Measurements from ENCODE around the gene ZFP36L1. TPM values are rescaled to one million over a fixed set of nuclear protein-coding genes. Genes with fewer than 3 reads are reported as not detected.

Gene ZFP36L1
- total RNA-seq, 1 experiment from 2014 or later, result 304 TPM

- TF ChIP-seq EGR1 (IDR thresholded peaks at IDR 0.05; ENCODE audit: low read depth), result no peak
- no peak for TF ChIP-seq TCF7L2 (IDR thresholded peaks at IDR 0.05; ENCODE audit: borderline replicate concordance, extremely low read depth, insufficient read depth, insufficient read length)
- no peak for TF ChIP-seq EZH2phosphoT487 (IDR thresholded peaks at IDR 0.05; ENCODE audit: borderline replicate concordance)
- TF ChIP-seq MAX (IDR thresholded peaks at IDR 0.05), result no peak
- TF ChIP-seq RAD21 (IDR thresholded peaks at IDR 0.05; ENCODE audit: low read depth), result no peak
These were observed 24.1 kb upstream of the ZFP36L1 start (continued) for GRCh38 chr14:68816943-68817430.

- peak overlapping the region; percentile 79 for H3K9ac ChIP-seq (ENCODE audit: low read length)
- H3K36me3 ChIP-seq (ENCODE audit: control insufficient read depth in 1 of 2, insufficient read depth in 2 of 2, low read length in 2 of 2), result no peaks in the 10 kb centered on the region
- H3K79me2 ChIP-seq (ENCODE audit: insufficient read depth, low read length), result no peaks in the 10 kb centered on the region
- peak overlapping the region; percentile 83 for H3K4me2 ChIP-seq (ENCODE audit: low read length)
- BruUV-seq (replicated peaks), result no TSS peak
- H4K20me1 ChIP-seq (ENCODE audit: insufficient read depth), result no peaks in the 10 kb centered on the region
- H3K9me3 ChIP-seq (ENCODE audit: control insufficient read depth in 1 of 2, insufficient read depth in 1 of 2, low read depth in 1 of 2, low read length in 2 of 2), result no peaks in the 10 kb centered on the region
- H3K4me1 ChIP-seq (ENCODE audit: control insufficient read depth in 1 of 2, insufficient read depth in 2 of 2, low read length in 2 of 2), result peaks cover 78 to 79% of the 10 kb centered on the region in 2 experiments
- H3K27me3 ChIP-seq (ENCODE audit: insufficient read depth, low read length), result no peaks in the 10 kb centered on the region
- CTCF ChIA-PET, result interaction anchor here (0.6 to 4.4 kb wide), 10 partner anchors 8 to 923 kb away, joined by 3 to 48 read pairs (median 4); no protein-coding TSS in a partner anchor
- H2AFZ ChIP-seq (ENCODE audit: low read depth, low read length, poor library complexity, severe bottlenecking), result no peak overlapping the region
- H3K4me3 ChIP-seq (replicated peaks in 1 of 2; ENCODE audit: low read depth in 1 of 2, low read length in 2 of 2), result peak overlapping the region; percentile 35 to 57
- ATAC-seq (peak; percentile 69), DNase-seq (ENCODE audit: low read depth, low spot score) (no peak)
- H3K27ac ChIP-seq (ENCODE audit: low read depth, low read length), result peak overlapping the region; percentile 99
- H3K9me2 ChIP-seq (ENCODE audit: insufficient read depth), result no peaks in the 10 kb centered on the region
- TF ChIP-seq CBX3 (IDR thresholded peaks at IDR 0.05; ENCODE audit: low read depth) (no peak), POLR2A (IDR thresholded peaks at IDR 0.05; ENCODE audit: borderline replicate concordance, extremely low read depth, insufficient read depth, insufficient read length) (no peak), POLR2AphosphoS5 (IDR thresholded peaks at IDR 0.05; ENCODE audit: low read depth, low read length) (peak; percentile 57; the same call in 1 of the 2 replicates), YY1 (IDR thresholded peaks at IDR 0.05; ENCODE audit: extremely low read depth, insufficient replicate concordance, low read depth, low read length) (peak; percentile 90), ZFX (IDR thresholded peaks at IDR 0.05) (peak; percentile 97)
- TF ChIP-seq, protein P1, sequence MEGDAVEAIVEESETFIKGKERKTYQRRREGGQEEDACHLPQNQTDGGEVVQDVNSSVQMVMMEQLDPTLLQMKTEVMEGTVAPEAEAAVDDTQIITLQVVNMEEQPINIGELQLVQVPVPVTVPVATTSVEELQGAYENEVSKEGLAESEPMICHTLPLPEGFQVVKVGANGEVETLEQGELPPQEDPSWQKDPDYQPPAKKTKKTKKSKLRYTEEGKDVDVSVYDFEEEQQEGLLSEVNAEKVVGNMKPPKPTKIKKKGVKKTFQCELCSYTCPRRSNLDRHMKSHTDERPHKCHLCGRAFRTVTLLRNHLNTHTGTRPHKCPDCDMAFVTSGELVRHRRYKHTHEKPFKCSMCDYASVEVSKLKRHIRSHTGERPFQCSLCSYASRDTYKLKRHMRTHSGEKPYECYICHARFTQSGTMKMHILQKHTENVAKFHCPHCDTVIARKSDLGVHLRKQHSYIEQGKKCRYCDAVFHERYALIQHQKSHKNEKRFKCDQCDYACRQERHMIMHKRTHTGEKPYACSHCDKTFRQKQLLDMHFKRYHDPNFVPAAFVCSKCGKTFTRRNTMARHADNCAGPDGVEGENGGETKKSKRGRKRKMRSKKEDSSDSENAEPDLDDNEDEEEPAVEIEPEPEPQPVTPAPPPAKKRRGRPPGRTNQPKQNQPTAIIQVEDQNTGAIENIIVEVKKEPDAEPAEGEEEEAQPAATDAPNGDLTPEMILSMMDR (IDR thresholded peaks at IDR 0.05 in 2 of 3, conservative IDR thresholded peaks at IDR 0.05 in 1 of 3; ENCODE audit: borderline replicate concordance in 1 of 3, insufficient read depth in 1 of 3, low read depth in 2 of 3, low read length in 2 of 3), result peak in 2 of 3 experiments; percentile 84 to 93; a peak in 4 of 6 replicates
- RAD21 ChIA-PET (ENCODE audit: low non-redundant PET in 1 of 2, low total read pairs in 2 of 2, uncharacterized antibody in 2 of 2, unreplicated experiment in 2 of 2), result interaction anchor here (0.6 to 2.2 kb wide), 6 partner anchors 23 to 839 kb away, joined by 3 to 12 read pairs (median 4); partner anchors contain the start of gene ZFP36L1 (in 1 of the 2)
- intact Hi-C loops (cut with micrococcal nuclease), result loop anchor here (1.0 to 10.0 kb wide), 6 partner anchors 568 to 979 kb away; no protein-coding TSS in a partner anchor
- POLR2A ChIA-PET, result interaction anchor here (0.7 to 12.3 kb wide), 7 partner anchors 8 to 883 kb away, joined by 3 to 120 read pairs (median 4); partner anchors contain the start of gene ZFP36L1
These were observed 23.5 kb upstream of the ZFP36L1 start for GRCh38 chr14:68816183-68816942.
